HK-2 (cell line): Measurements from ENCODE around the gene KIF21B.
"Not testable (repeated sequence)": the region's sequence is repeated elsewhere in the genome, so short reads cannot be mapped to it uniquely, and the experiment has no call there.

Source experiments
- DNase-seq: peaks from one replicate; pipeline ENCODE4 v3.0.0-alpha.2; 2018; ENCODE audit not compliant: unreplicated experiment

The KIF21B gene

DNA sequence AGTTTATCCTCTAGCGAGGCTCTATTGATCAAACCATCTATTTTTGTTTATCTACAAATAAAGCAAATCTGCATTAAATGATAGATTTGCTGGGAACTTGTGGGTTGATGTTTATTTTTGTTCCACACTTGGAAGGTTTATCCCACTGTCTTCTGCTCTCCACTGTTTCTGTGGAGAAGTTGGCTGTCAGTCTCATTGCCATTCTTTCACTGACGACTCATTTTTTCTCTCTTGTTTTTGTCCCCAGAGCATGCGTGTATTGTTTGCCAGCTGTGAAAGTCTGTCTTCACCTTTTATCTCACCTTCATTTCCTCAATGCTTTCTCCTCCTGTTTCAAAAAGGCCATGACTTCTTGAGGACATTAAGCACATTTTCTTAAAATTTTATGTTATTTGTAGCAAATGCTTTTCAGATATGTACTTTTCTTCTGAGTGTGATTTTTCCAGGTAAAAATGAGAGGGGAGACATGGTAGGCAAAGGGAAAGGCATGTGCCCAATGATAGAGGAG, 76.4 kb downstream of the KIF21B start:
- DNase-seq: no peak

DNA sequence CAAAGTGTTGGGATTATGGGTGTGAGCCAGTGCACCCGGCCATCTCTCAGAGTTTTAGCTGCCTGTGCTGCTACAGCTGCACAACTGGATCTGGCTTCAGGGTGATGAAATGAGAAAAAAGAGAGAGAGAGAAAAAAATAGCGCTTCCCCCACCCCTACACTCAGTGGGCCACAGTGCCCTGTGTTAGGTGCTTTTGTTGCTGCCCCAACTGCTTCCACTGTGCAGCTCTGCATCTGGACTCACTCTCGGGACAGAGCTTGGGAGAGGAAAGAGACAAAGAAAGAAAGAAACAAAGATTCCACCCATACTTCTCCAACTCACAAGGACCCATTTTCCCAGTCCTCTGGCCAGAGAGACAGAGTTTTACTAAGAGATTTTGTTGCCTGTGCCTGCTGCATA, 78.4 kb downstream of the KIF21B start:
- DNase-seq: no peak

DNA sequence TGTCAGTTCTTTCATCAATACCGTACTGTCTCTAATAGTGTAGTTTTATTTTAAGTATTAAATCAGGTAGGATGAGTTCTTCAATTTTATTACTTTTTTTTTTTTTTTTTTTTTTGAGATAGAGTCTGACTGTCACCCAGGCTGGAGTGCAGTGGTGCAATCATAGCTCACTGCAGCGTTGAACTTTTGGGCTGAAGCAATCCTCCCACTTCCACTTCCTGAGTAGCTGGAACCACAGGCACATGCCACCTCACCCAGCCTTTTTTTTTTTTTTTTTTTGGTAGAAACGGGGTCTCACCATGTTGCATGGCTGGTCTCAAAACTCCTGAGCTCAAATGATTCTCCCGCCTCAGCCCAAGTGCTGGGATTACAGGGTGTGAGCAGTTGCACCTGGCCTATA, 84.6 kb downstream of the KIF21B start:
- DNase-seq: no peak

DNA sequence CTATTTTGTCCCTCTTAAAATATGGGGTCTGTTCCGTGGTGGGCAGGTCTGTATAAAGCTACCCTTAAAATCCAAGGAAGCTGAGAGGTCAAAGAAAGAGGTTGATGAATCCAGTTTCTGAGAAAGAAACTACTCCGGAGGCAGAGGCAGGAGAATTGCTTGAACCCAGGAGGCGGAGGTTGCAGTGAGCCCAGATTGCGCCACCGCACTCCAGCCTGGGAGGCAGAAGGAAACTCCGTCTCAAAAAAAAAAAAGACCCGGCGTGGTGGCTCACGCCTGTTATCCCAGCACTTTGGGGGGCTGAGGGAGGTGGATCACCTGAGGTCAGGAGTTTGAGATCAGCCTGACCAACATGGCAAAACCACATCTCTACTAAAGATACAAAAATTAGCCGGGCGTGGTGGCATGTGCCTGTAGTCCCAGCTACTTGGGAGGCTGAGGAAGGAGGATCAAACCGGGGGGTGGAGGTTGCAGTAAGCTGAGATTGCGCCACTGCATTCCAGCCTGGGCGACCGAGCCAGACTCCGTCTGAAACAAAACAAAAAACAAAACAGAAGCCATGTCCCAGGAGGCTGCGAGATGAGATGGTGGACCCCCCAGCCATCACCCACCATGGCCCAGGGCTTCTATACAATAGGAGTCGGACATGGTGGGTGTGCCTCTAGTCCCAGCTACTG, 88.1 kb downstream of the KIF21B start:
- not testable (repeated sequence) for DNase-seq

DNA sequence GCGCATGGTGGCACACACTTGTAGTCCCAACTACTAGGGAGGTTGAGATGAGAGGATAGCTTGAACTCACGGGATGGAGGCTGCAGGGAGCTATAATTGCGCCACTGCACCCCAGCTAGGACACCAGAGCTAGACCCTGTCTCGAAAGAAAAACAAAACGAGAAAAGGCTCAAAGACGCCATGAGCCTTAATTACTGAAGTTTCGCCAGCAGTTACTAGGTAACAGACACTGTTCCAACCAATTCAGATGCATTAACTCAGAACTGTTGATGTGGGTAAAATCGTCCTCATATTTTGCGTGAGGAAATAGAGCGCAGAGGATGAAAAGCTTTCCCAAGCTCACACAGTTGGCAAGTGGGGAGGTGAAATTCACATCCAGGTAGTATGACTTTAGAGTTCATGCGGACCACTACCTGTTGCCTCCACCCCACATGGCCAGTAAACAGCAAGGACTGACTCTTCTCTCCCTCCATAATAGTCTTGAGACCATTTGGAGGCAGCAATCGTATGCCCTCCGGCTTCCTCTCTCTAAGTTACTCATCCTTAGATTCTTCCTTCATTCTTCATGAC, 88.8 kb downstream of the KIF21B start:
- no peak for DNase-seq

DNA sequence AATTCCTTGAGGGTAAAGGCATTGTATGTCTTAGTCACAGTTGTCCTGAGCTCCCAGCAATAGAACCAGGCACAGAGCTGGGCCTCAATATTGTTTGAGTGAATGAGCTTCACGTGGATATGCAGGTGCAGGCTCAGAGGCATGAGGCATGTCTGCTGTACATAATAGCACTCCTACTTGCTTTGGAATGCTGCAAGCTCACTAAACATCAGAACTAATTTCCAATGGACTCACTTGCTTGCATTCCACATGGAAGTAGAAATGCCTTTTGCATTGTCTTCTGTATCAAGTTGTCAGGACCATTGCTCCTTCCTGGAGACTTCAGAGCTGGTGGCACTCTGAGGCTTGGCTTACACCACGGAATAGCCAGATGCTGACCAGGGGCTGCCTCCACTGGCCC, 91.7 kb downstream of the KIF21B start:
- DNase-seq: no peak

DNA sequence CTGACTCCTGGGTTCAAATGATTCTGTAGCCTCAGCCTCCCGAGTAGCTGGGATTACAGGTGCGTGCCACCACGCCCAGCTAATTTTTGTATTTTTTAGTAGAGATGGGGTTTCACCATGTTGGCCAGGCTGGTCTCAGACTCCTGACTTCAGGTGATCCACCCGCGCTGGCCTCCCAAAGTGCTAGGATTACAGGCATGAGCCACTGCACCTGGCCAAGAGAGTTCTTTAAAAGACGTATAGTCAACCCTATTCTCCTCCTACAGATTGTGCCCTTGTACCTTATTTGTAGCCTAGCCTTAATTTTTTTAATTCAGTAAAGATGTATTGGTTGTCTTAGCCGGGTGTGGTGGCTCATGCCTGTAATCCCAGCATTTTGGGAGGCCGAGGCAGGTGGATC, 93.2 kb downstream of the KIF21B start:
- DNase-seq: not testable (repeated sequence)

DNA sequence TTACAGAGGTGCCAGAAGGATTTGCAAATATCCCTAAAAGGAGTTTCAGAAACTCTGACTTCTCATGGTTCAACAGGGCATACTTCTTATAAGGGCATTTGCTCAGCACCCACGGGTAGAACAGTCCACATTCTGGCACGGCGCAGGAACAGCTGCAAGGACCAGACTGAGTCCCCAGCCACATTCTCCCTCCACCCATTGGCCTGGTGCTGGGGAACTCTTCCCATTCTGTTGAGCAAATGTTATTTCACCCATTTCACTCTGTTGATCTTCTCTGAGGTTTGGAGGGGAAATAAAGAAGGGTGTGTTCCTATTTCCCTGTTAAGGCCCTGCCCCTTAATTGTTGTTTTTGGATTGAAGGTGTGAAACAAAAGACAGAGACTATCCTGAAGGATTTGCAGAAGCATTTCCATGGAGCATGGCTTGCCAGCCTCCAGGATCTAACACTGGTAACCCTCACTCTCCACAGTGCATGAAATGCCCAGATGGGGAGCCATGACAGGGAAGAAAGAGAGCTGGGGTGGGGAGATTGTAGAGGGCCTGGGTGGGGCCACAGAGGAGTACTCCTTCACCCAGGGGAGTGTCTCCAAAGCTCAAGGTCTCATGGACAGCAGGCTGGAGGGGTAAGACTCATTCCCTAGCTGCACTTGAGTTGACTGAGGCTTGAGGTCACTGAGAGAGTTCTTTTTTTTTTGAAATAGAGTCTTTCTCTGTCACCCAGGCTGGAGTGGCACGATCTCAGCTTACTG, 93.8 kb downstream of the KIF21B start:
- DNase-seq: no peak

DNA sequence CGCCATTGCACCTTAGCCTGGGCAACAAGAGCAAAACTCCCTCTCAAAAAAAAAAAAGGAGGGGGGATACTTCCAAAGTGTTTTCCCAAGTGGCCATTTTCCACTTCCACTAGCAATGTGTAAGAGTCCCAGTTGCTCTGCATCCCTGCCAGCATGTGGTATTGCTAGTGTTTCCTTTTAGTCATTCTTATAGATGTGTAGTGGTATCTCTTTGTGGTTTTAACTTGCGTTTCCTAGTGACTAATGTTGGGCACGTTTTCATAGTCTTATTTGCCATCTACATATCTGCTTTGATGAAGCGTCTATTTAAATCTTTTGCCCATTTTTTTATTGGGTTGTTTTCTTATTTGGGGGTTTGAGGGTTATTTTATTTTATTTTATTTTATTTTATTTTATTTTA, 97.7 kb downstream of the KIF21B start:
- no peak for DNase-seq

DNA sequence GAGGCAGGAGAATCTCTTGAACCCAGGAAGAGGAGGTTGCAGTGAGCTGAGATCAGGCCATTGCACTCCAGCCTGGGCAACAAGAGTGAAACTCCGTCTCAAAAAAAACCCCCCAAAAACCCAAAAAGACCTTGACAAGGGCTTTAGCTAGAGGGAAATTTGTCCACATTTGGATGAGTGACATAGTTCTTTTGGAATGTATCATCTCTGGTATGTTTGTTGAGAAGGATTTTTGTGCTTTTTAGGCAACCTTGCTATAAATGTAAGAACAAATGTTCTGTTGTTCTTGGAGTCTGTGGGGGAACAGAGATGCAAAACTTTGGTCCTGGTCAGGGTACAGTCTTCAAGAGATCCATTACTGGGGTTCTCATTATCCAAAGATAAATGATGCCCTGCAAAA, 99.9 kb downstream of the KIF21B start:
- DNase-seq: no peak

DNA sequence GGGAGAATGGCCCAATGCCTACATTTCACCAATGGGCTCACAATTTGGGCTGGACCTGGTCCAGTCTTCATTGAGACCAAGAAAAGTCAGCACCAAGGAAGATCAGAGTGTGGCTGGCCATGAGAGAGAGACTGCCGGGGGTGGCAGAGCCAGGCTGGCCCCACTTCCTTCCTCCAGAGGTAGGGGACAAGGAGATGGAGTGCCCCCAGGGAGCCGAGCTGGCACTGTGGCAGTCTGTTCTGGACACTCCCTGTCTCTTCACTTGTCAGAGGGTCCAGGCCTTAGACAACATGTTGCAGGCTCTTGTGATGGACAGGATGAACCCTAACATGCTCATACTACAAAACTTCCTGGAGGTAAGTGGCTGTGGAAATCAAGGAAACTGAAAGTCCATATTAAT, 101.1 kb downstream of the KIF21B start:
- DNase-seq: no peak

DNA sequence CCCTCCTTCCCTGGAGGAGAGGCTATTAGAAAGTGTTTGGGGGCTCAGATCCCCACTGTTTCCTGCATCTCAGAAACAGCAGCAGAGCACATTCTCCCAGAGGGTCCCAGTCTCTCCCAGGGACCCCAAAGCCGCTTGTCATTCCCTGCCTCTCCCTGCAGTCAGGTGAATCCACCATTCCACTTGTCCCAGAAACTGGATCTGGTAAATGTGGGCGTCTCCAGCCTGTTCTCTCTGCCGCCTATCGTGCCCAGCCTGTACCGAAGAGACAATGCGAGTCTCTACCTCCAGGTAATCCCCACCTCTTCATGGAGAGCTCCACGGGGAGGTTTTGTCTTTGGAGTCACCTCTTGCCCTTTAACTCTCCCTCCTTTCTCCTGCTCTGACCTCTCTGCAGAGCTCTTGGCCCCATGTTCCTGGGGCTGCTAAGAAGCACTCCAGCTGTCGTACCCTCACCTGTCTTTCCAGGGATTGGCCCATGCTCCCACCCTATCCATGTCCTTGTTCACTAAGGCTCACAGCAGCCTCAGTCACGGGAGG, 101.9 kb downstream of the KIF21B start:
- DNase-seq: no peak
